HG03196 (cell line): ENCODE results near the gene SPANXA2.
"Not testable (repeated sequence)": the region's sequence is repeated elsewhere in the genome, so short reads cannot be mapped to it uniquely, and the experiment has no call there.

Experiments used
- ATAC-seq: cut with Tn5 transposase; IDR thresholded peaks from one replicate; pipeline ENCODE4 v1.9.1; 2021; ENCODE audit not compliant: unreplicated experiment

The SPANXA2 gene

GRCh38 chrX:141589408-141589807 is at the start of gene SPANXA2:
Gene SPANXA2, plus strand, starts transcription at chrX:141589708. Its CDS starts 60 bp downstream, at chrX:141589768.
- not testable (repeated sequence) for ATAC-seq

GRCh38 chrX:141542551-141542950 is 47.0 kb upstream of the SPANXA2 start:
- ATAC-seq, result not testable (repeated sequence)

- ATAC-seq, result not testable (repeated sequence)
Measured at GRCh38 chrX:141584638-141585037, 4.9 kb upstream of the SPANXA2 start, which contains the start of gene SPANXA1. Gene SPANXA1, minus strand, starts transcription at chrX:141584738. Its CDS starts 60 bp downstream, at chrX:141584678.

- ATAC-seq, result no peak
Measured at GRCh38 chrX:141609111-141609510, 19.6 kb downstream of the SPANXA2 start.

- ATAC-seq, result no peak
Measured at GRCh38 chrX:141619336-141619735, 29.8 kb downstream of the SPANXA2 start.

- ATAC-seq, result no peak
Measured at GRCh38 chrX:141632124-141632523, 42.6 kb downstream of the SPANXA2 start.

- no peak for ATAC-seq
Measured at GRCh38 chrX:141638550-141638949, 49.0 kb downstream of the SPANXA2 start.
